ENCODE measurements around the gene TNRC6B.
"Not testable (repeated sequence)": the region's sequence is repeated elsewhere in the genome, so short reads cannot be mapped to it uniquely, and the experiment has no call there.

TNRC6B gene

GRCh38 chr22:40368016-40368415 is 190.3 kb downstream of the TNRC6B start:
- FAIRE-seq: no peak

DNA sequence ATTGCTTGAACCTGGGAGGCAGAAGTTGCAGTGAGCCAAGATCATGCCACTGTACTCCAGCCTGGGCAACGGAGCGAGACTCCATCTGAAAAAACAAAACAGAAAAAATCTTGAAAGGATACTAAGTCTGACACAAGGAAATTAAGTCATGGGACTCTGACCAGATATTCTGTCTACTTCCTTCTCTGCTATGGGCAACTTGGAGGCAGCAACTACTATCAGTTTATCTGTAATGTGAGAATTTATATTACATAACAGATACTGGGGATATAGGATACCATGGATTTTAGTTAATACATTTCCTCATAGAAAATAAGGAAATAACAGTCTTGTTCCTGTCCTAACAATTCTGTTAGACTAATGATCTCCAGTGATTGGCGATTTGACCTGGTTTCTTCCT is 191.1 kb downstream of the TNRC6B start:
- no peak for FAIRE-seq

GRCh38 chr22:40374567-40374966 is 196.8 kb downstream of the TNRC6B start:
- FAIRE-seq: no peak

GRCh38 chr22:40376149-40376548 is 198.4 kb downstream of the TNRC6B start:
- no peak for FAIRE-seq

- no peak for FAIRE-seq
Measured at GRCh38 chr22:40377931-40378330, 200.2 kb downstream of the TNRC6B start.

GRCh38 chr22:40378448-40378847 is 200.7 kb downstream of the TNRC6B start:
- not testable (repeated sequence) for FAIRE-seq

DNA sequence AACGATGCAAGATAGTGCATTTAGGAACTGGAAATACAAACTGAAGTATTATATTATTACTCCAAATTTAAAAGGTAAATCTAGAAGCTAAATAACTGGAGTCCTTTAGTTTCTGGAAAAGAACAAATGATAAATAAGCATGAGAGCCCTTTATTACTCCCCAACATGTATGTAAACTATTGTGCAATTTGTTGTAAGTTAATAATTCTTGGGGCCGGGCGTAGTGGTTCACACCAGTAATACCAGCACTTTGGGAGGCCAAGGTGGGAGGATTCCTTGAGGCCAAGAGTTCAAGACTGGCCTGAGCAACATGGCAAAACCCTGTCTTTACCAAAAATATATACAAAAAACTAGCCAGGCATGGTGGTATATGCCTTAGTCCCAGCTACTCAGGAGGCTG is 203.7 kb downstream of the TNRC6B start:
- no peak for FAIRE-seq

- no peak for FAIRE-seq
Measured at GRCh38 chr22:40383905-40384304, 206.2 kb downstream of the TNRC6B start.

- no peak for FAIRE-seq
Measured at GRCh38 chr22:40385036-40385782, 207.5 kb downstream of the TNRC6B start.

Data from endometrium (tissue), 2 donors.